NCI-H2196 (cell line): ENCODE data around the gene GABPB2.

Source experiments
- DNase-seq: peaks from one replicate; lab custom pipeline; 2025; ENCODE audit not compliant: unreplicated experiment; lab: John Stamatoyannopoulos, UW

The GABPB2 gene

GRCh38 chr1:151132335-151133017, 61.9 kb downstream of the GABPB2 start:
- DNase-seq, result no peak

GRCh38 chr1:151133018-151133806, 62.7 kb downstream of the GABPB2 start:
- no peak for DNase-seq

- no peak for DNase-seq
These were observed 63.8 kb downstream of the GABPB2 start for GRCh38 chr1:151134396-151134795.

- DNase-seq, result no peak
These were observed 64.4 kb downstream of the GABPB2 start for GRCh38 chr1:151134991-151135390.

- no peak for DNase-seq
These were observed 65.1 kb downstream of the GABPB2 start for GRCh38 chr1:151135433-151136385.

GRCh38 chr1:151137789-151138188, 67.2 kb downstream of the GABPB2 start:
- DNase-seq, result no peak

GRCh38 chr1:151142411-151143056, 72.0 kb downstream of the GABPB2 start:
- no peak for DNase-seq

GRCh38 chr1:151143057-151143435, 72.5 kb downstream of the GABPB2 start:
- DNase-seq, result no peak

GRCh38 chr1:151143986-151144385, 73.4 kb downstream of the GABPB2 start:
- no peak for DNase-seq

GRCh38 chr1:151144474-151145303, 74.1 kb downstream of the GABPB2 start:
- DNase-seq, result no peak

- DNase-seq, result no peak
These were observed 74.9 kb downstream of the GABPB2 start for GRCh38 chr1:151145304-151146071.

- DNase-seq, result no peak
These were observed 75.5 kb downstream of the GABPB2 start for GRCh38 chr1:151146072-151146411.

GRCh38 chr1:151146412-151147131, 76.0 kb downstream of the GABPB2 start, which contains the start of gene SEMA6C:
Gene SEMA6C (minus strand): TSS chr1:151146631. CDS start chr1:151142621, 4,010 bp downstream.
- peak; percentile 92 for DNase-seq

- no peak for DNase-seq
These were observed 76.6 kb downstream of the GABPB2 start for GRCh38 chr1:151147132-151147503.

GRCh38 chr1:151147665-151148064, 77.1 kb downstream of the GABPB2 start:
- DNase-seq, result no peak

- DNase-seq, result no peak
These were observed 85.9 kb downstream of the GABPB2 start, which contains the start of gene TNFAIP8L2 for GRCh38 chr1:151156515-151156819. Gene TNFAIP8L2 (plus strand): TSS chr1:151156649. CDS start chr1:151158698, 2,049 bp downstream.

- no peak for DNase-seq
These were observed 86.5 kb downstream of the GABPB2 start for GRCh38 chr1:151157067-151157531.

- DNase-seq, result no peak
These were observed 87.8 kb downstream of the GABPB2 start for GRCh38 chr1:151158326-151158725.
